ENCODE data around the gene PSMA6.

The PSMA6 gene

DNA sequence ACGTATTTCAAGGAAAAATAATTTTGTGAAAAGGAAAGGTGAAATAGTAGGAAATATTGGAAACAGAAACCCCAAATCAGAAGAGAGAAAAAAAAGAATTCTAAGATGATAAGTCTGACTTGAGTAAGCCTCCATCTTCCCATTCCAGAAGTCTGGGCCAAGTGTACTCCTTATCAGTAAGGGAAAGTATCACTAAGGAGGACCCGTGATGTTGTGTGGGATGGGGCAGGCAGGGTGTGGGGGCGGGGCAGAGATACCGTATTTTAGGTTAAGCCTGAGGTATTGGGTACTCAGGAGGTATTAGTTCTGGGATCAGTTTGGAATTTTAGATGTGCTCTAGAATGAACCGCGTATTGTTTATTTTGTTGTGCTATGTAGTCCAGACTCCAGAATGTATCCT is 33.8 kb upstream of the PSMA6 start:
- Mint-ChIP-seq H3K27me3 (no peaks in the 10 kb centered on the region), H3K9me3 (no peaks in the 10 kb centered on the region), H3K4me1 (peaks cover 10% of the 10 kb centered on the region), H3K4me3 (no peak overlapping the region), H3K27ac (no peak overlapping the region), H3K36me3 (peaks cover 20% of the 10 kb centered on the region)
- ATAC-seq (ENCODE audit: low read depth) (no peak), DNase-seq (ENCODE audit: low spot score in 2 of 2) (no peak)

DNA sequence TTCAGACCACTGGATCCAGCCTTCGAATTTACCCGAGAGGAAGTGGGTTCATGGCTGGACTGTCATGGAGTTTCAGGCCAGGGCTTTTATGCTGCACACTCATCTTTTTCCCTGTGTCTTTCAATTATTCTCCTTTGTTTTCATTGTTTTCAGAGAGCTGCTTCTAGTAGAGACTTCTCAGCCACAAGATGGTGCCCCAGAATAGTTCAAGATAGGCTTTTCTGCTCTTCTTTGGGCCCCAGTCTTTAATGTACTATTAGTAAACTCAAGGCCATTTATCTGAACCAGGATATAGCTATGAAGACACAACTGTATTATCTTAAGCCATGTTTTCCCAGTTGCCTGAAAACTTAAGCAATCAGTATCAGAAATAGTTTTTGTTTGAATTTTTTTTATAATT is 30.4 kb upstream of the PSMA6 start:
- no peaks in the 10 kb centered on the region for H3K27me3 Mint-ChIP-seq
- ATAC-seq (ENCODE audit: low read depth), result peak; percentile 44
- H3K36me3 Mint-ChIP-seq, result peaks cover 15% of the 10 kb centered on the region
- no peaks in the 10 kb centered on the region for H3K9me3 Mint-ChIP-seq
- no peaks in the 10 kb centered on the region for H3K4me1 Mint-ChIP-seq
- H3K27ac Mint-ChIP-seq, result no peak overlapping the region
- no peak for DNase-seq (ENCODE audit: low spot score in 2 of 2)
- H3K4me3 Mint-ChIP-seq, result no peak overlapping the region

DNA sequence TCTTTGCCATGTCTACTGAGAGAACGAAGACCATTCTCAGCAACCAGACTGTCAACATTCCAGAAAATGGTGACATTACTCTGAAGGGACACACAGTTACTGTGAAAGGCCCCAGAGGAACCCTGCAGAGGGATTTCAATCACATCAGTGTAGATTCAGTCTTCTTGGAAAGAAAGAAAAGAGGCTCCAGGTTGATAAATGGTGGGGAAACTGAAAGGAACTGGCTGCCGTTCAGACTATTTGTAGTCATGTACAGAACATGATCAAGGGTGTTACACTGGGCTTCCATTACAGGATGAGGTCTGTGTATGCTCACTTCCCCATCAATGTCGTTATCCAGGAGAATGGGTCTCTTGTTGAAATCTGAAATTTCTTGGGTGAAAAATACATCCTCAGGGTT is 29.7 kb upstream of the PSMA6 start:
- ATAC-seq (ENCODE audit: low read depth) (no peak), DNase-seq (ENCODE audit: low spot score in 2 of 2) (no peak)
- Mint-ChIP-seq H3K27ac (no peak overlapping the region), H3K4me1 (no peaks in the 10 kb centered on the region), H3K9me3 (no peaks in the 10 kb centered on the region), H3K36me3 (peaks cover 18% of the 10 kb centered on the region), H3K27me3 (no peaks in the 10 kb centered on the region), H3K4me3 (no peak overlapping the region)

DNA sequence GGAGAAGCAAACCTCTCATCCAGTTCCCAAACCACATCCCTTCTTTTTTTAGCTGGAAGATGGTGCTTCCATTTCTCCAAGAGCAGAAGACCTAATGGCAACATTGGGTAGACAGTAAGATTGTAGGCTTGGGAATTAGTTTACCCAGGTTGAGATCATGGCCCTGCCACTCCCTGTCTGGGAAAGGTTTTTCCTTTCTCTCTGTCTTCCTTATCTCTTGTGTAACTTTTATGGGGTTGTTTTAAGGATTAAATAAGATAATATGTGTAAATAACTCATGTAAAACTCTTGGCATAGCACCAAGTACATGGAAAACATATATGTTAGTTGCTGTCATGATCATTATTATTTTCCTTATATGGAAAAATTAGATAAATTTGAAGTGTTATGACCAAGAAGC is 23.2 kb upstream of the PSMA6 start:
- H3K4me3 Mint-ChIP-seq, result no peak overlapping the region
- no peak for ATAC-seq (ENCODE audit: low read depth)
- H3K27ac Mint-ChIP-seq, result no peak overlapping the region
- H3K9me3 Mint-ChIP-seq, result no peaks in the 10 kb centered on the region
- DNase-seq (ENCODE audit: low spot score in 2 of 2), result no peak
- no peaks in the 10 kb centered on the region for H3K27me3 Mint-ChIP-seq
- no peaks in the 10 kb centered on the region for H3K4me1 Mint-ChIP-seq
- peaks cover 29% of the 10 kb centered on the region for H3K36me3 Mint-ChIP-seq

DNA sequence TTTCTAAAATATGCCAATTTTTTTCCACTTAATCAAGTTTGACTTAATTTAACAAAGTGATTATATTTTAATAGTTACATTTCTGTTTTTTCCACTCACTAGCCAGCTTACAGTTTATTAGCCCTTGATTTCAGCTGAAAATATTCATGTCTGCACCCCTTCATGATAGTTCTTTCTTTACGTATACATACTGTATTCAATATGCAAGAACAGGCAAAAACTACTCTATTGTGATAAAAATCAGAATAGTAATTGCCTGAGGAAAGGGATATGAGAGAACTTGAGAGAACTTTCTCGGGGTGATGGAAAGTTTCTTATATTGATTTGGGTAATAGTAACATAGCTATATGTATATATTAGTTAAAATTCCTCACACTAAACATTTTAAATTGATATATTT is 17.4 kb upstream of the PSMA6 start:
- Mint-ChIP-seq H3K4me1 (no peaks in the 10 kb centered on the region), H3K27ac (no peak overlapping the region), H3K4me3 (no peak overlapping the region), H3K27me3 (no peaks in the 10 kb centered on the region), H3K36me3 (peaks cover 28% of the 10 kb centered on the region), H3K9me3 (no peaks in the 10 kb centered on the region)
- ATAC-seq (ENCODE audit: low read depth) (no peak), DNase-seq (ENCODE audit: low spot score in 2 of 2) (no peak)

DNA sequence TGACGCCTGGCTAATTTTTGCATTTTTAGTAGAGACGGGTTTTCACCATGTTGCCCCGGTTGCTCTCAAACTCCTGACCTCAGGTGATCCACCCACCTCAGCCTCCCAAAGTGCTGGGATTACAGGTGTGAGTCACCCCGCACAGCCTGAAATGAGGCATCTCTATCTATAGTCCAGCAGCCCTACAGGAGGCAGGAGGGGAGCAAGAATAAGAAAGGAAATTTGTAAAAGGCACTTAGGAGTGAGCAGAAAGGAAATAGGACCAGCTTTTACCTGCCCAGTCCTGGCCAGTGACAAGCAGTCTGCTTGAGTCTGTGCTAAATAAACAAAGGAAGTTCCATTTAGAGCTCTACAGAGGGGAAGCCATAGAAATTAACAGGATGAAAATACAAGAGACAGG is 15.0 kb upstream of the PSMA6 start:
- Mint-ChIP-seq H3K36me3 (peaks cover 30% of the 10 kb centered on the region), H3K4me3 (no peak overlapping the region), H3K4me1 (no peaks in the 10 kb centered on the region), H3K9me3 (no peaks in the 10 kb centered on the region), H3K27ac (no peak overlapping the region), H3K27me3 (no peaks in the 10 kb centered on the region)
- DNase-seq (ENCODE audit: low spot score in 2 of 2) (no peak), ATAC-seq (ENCODE audit: low read depth) (no peak)

DNA sequence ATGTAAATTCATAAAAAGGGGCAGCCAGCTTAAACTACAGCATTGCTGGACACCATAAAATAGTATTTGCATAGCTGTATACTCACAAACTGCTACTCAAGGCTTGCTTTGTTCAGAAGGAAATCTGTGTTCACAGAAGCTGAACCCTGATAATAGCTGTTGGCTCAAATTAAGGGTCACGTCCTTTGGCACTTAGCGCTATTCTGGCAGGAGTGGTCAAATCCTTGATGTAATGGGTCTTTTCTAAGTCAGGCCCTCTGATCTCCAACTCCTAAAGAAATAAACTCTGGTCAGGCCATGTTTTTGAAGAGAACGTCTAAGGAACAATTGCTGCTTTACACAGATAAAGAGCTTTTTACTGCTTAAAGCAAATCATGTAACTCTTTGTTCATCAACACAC is 12.8 kb upstream of the PSMA6 start:
- no peaks in the 10 kb centered on the region for H3K9me3 Mint-ChIP-seq
- no peak for ATAC-seq (ENCODE audit: low read depth)
- no peak overlapping the region for H3K27ac Mint-ChIP-seq
- no peaks in the 10 kb centered on the region for H3K27me3 Mint-ChIP-seq
- DNase-seq (ENCODE audit: low spot score in 2 of 2), result no peak
- H3K4me3 Mint-ChIP-seq, result no peak overlapping the region
- peaks cover 18% of the 10 kb centered on the region for H3K36me3 Mint-ChIP-seq
- H3K4me1 Mint-ChIP-seq, result peaks cover 5% of the 10 kb centered on the region

DNA sequence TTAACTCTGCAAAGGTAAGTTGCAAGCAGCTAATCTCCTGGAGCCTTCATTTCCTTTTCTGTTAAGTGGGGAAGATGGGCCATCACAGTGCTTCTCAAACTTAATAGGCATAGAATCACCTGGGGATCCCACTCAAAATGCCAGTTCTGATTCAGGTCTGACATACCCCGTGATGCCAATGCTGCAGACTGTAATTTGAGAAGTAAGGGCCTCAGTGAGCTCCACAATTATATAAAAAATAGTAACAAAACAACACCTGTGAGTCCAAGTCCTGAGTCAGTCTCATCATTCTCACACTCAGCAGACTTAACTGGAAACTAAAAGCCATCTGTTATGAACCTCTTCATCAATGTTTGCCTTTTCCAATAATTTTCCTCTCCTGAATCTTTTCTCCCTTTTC is 10.8 kb upstream of the PSMA6 start:
- no peak overlapping the region for H3K27ac Mint-ChIP-seq

DNA sequence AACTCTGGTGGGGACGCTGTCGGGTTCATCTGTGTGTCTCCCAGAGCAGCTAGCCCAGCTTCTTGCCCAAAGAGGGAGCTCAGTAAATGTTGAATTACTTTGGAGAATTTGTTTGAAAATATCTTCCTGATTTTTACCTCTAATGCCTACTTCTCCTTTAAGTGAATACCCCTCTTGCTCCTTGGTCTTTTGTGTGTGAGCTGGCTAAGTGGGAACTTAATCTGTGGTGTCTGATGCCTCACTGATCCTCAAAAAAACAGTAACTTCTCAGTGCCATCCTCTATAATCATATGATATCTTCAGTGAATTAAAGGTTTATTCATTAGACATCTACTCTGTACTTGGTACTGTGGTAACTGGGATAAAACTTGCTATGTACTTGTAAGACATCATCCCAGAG is 7.7 kb upstream of the PSMA6 start:
- H3K9me3 Mint-ChIP-seq, result no peaks in the 10 kb centered on the region

More for the DNA sequence above, 10.8 kb upstream of the PSMA6 start:
- H3K4me1 Mint-ChIP-seq, result peaks cover 24% of the 10 kb centered on the region
- H3K36me3 Mint-ChIP-seq, result peaks cover 11% of the 10 kb centered on the region
- H3K4me3 Mint-ChIP-seq, result no peak overlapping the region
- DNase-seq (ENCODE audit: low spot score in 2 of 2) (no peak), ATAC-seq (ENCODE audit: low read depth) (no peak)
- no peaks in the 10 kb centered on the region for H3K27me3 Mint-ChIP-seq
- H3K9me3 Mint-ChIP-seq, result no peaks in the 10 kb centered on the region

DNA sequence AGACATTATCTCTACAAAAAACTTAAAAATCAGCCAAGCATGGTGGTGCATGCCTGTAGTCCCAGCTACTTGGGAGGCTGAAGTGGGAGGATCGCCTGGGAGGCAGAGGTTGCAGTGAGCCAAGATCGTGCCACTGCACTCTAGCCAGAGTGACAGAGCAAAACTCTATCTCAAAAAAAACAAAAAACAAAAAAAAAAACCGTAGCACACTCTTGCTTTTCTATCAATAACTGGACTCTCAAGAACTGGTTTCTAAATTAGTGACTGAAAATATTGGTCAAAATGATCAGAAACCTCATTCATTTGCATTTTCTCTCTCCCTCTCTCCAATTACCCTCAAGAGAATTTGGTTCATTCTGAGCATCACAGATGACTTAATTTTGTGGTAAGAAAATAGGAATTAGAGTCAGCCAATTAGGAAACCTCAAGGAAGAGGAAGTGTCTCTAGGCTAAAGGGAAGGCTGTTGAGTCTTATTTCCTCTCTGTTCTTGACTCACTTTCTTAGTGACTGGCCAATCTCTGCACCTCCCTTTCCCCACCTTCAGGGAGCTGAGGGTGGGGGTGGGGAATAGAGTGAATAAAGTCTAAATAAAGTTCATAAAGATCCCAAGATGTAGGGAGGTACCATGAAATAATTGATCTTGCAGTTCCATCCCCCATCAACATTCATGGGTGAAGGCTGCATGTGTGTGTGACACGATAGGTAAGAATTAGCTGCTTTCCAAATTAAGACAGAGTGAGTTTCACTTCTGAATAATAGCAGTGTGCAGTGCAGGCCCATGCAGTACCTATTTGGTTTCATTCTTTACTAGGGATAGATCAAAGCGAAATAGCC is 6.8 kb upstream of the PSMA6 start:
- peak in 1 of 2 donors; percentile 23 for DNase-seq (ENCODE audit: low spot score in 2 of 2)
- Mint-ChIP-seq H3K36me3 (peaks cover 10% of the 10 kb centered on the region), H3K27me3 (no peaks in the 10 kb centered on the region), H3K4me1 (peaks cover 30% of the 10 kb centered on the region), H3K9me3 (no peaks in the 10 kb centered on the region), H3K4me3 (peak overlapping the region; percentile 75), H3K27ac (peak overlapping the region; percentile 67)
- ATAC-seq (ENCODE audit: low read depth), result peak; percentile 84

More for the DNA sequence above, 7.7 kb upstream of the PSMA6 start:
- Mint-ChIP-seq H3K4me3 (no peak overlapping the region), H3K27ac (no peak overlapping the region), H3K36me3 (peaks cover 10% of the 10 kb centered on the region), H3K4me1 (peaks cover 30% of the 10 kb centered on the region), H3K27me3 (no peaks in the 10 kb centered on the region)
- ATAC-seq (ENCODE audit: low read depth), result no peak
- DNase-seq (ENCODE audit: low spot score in 2 of 2), result no peak

DNA sequence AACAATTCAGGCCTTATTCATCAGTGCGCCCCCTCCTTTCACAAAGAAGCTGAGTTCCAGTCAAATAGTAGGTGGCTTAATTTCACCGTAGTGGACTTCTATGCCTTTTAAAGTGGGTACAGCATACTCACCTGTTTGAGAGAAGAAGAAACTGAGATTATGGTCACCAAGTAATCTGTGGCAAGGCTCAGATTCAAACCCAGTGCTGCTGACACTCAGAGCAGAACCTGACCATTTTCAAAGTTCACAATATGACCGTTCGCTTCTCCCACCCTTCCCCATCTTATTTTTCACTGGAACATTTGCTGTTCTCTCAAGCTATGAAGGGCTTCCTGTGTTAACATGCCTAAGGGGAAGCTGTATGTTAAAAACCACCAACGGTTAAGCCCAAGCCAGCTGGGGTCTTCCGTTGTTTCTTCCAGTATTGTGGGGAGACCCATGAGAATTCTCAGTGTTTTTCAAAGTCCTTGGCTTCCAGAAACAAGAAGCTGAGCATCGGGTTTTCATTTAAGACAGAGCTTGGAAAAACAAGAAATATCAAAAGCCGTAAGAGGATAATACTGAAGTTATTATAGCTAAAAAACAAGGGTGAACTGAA is 6.1 kb upstream of the PSMA6 start:
- Mint-ChIP-seq H3K4me1 (peaks cover 30% of the 10 kb centered on the region), H3K36me3 (peaks cover 4% of the 10 kb centered on the region), H3K4me3 (peak overlapping the region; percentile 75), H3K27ac (peak overlapping the region; percentile 67), H3K27me3 (no peaks in the 10 kb centered on the region), H3K9me3 (no peaks in the 10 kb centered on the region)
- DNase-seq (ENCODE audit: low spot score in 2 of 2) (no peak), ATAC-seq (ENCODE audit: low read depth) (no peak)

DNA sequence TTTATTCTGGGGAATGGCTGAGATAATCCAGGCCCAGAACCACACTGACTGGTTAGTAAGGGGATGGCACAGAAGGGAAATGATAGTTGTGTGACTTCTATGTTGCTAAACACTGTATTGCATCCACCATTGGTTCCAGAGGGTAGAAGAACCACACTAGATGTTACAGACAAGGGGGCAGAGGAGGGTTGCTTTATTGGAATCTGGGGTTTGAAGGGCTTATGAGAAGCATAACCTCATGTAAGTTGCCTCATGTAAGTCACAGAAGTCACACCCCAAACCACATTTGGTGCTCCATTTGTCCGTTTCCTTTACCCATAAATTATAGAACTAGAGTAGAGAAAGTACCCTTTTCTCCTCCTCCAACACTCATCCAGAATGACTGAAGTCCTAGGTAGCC is 5.5 kb upstream of the PSMA6 start:
- no peak for DNase-seq (ENCODE audit: low spot score in 2 of 2)
- H3K4me1 Mint-ChIP-seq, result peaks cover 30% of the 10 kb centered on the region
- H3K27ac Mint-ChIP-seq, result no peak overlapping the region

DNA sequence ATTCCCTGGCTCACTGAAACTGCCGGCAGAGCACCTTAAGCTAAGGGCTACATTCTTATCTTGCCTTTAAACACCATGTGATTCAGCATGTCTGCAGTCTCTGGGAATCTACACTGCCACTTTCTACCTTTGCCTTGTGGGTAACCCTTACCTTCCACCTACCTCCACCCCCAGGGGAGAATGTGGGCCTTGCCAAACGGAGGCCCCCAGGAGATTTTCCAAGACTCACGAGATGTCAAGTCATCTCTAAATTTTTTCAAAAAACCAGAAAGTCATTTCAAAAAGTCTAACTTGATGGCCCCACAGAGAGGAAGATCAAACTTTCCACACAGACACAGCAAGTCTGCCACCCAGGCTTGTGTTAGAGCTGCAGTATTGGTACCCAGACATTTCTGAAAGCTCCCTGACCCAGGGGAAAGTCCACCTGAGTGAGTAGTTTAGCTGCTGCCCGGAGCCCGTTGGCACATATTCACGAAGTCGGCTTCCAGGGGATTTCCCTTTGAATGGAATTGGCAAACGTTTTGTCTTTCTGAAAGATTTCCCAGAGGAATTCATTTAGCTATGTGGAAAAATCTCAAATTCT is 4.7 kb upstream of the PSMA6 start:
- H3K4me1 Mint-ChIP-seq, result peaks cover 30% of the 10 kb centered on the region
- ATAC-seq (ENCODE audit: low read depth) (no peak), DNase-seq (ENCODE audit: low spot score in 2 of 2) (no peak)
- H3K36me3 Mint-ChIP-seq, result no peaks in the 10 kb centered on the region
- H3K27ac Mint-ChIP-seq, result no peak overlapping the region
- H3K4me3 Mint-ChIP-seq, result no peak overlapping the region
- no peaks in the 10 kb centered on the region for H3K27me3 Mint-ChIP-seq
- no peaks in the 10 kb centered on the region for H3K9me3 Mint-ChIP-seq

More for the DNA sequence above, 5.5 kb upstream of the PSMA6 start:
- H3K36me3 Mint-ChIP-seq, result peaks cover 2% of the 10 kb centered on the region
- H3K27me3 Mint-ChIP-seq, result no peaks in the 10 kb centered on the region
- H3K9me3 Mint-ChIP-seq, result no peaks in the 10 kb centered on the region
- ATAC-seq (ENCODE audit: low read depth), result no peak
- no peak overlapping the region for H3K4me3 Mint-ChIP-seq

DNA sequence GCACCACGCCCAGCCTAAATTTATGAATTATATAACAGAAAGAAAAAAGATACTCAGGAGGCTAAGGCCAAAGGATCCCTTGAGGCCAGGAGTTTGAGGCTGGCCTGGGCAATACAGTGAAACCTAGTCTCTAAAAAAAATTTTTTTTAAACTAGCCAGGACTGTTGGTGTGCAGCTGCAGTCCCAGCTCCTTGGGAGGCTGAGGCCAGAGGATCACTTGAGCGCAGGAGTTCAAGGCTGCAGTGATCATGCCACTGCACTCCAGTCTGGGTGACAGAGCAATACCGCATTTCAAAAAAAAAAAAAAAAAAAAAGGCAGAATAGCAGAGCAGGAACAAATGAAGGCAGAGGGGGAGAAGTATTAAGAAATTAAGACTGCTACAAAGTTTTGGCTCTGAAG is 2.6 kb upstream of the PSMA6 start:
- no peaks in the 10 kb centered on the region for H3K27me3 Mint-ChIP-seq
- no peaks in the 10 kb centered on the region for H3K9me3 Mint-ChIP-seq
- peaks cover 34% of the 10 kb centered on the region for H3K4me1 Mint-ChIP-seq
- DNase-seq (ENCODE audit: low spot score in 2 of 2), result no peak
- no peak for ATAC-seq (ENCODE audit: low read depth)
- no peak overlapping the region for H3K27ac Mint-ChIP-seq
- H3K4me3 Mint-ChIP-seq, result no peak overlapping the region
- H3K36me3 Mint-ChIP-seq, result no peaks in the 10 kb centered on the region

Measured in memory B cell (primary cell).